ENCODE measurements around the gene TSPAN33.

The TSPAN33 gene

DNA sequence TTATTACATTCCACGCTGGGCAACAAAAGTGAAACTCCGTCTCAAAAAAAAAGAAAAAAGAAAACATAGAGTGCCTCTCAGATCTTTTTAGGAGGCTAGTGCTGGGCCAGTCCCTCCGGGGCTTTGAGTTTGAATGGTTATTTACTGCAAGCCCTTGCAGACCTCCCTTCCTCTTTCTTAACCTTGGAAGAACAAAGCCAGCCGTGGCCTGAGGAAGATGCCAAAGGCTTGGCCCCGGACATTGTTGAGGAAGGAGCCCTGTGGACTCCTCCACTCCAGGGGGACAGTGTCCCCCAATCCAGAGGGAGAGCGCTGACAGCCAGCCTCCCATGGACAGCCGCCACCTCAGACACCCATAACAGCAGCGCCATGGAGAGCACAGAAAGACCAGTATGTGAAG is 5.0 kb downstream of the TSPAN33 start:
- DNase-seq (ENCODE audit: low read depth): no peak
- TF ChIP-seq CTCF (IDR thresholded peaks at IDR 0.05; ENCODE audit: low read depth, low read length, missing control alignments): no peak

GRCh38 chr7:129150199-129150996 is 5.9 kb downstream of the TSPAN33 start:
- no peak for DNase-seq (ENCODE audit: low read depth)
- TF ChIP-seq CTCF (IDR thresholded peaks at IDR 0.05; ENCODE audit: low read depth, low read length, missing control alignments): no peak
- no peak overlapping the region for H3K4me3 ChIP-seq (ENCODE audit: low read depth, low read length)

More for the DNA sequence above, 5.0 kb downstream of the TSPAN33 start:
- H3K4me3 ChIP-seq (ENCODE audit: low read depth, low read length): no peak overlapping the region

- no peak for TF ChIP-seq CTCF (IDR thresholded peaks at IDR 0.05; ENCODE audit: low read depth, low read length, missing control alignments)
- no peak overlapping the region for H3K4me3 ChIP-seq (ENCODE audit: low read depth, low read length)
- DNase-seq (ENCODE audit: low read depth): no peak
These were observed 13.1 kb downstream of the TSPAN33 start for GRCh38 chr7:129157651-129158050.

GRCh38 chr7:129159539-129159938 is 15.0 kb downstream of the TSPAN33 start:
- no peak overlapping the region for H3K4me3 ChIP-seq (ENCODE audit: low read depth, low read length)
- no peak for TF ChIP-seq CTCF (IDR thresholded peaks at IDR 0.05; ENCODE audit: low read depth, low read length, missing control alignments)
- DNase-seq (ENCODE audit: low read depth): no peak

DNA sequence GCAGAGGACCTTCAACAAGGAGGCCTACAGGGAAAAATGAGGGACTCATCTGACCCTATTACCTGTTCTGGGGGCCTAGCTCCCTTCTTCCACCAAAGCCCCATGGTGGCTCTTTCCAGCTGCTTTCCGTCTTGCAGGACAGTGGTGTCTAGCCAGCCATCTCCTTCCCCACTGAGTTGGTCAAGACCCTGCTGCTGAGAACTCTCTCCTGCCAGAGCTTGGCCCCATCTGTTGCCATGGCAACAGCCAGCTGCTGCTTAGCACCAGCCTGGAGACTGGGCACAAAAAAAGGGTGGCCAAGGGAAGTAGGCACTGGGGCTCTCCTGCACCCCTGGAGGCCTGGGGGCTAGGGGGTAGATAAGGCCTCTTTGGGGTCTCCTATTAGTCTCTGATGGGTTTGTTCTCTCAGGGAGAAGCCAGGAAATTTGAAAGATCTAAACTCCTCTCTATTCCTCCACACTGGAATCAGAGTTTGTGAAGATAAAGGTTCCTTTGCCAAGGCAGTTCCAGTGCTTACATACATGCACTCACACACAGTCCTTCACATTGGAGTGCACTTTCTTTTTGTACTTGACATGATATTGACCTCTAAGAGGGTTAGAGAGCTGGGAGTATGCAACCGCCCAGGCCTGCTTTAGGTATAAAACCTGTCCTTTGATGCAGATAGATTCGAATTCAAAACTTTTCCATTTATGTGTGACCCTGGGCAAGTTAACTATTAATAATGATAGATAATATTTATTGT is 15.8 kb downstream of the TSPAN33 start:
- TF ChIP-seq CTCF (IDR thresholded peaks at IDR 0.05; ENCODE audit: low read depth, low read length, missing control alignments): no peak
- no peak overlapping the region for H3K4me3 ChIP-seq (ENCODE audit: low read depth, low read length)
- no peak for DNase-seq (ENCODE audit: low read depth)

- H3K4me3 ChIP-seq (ENCODE audit: low read depth, low read length): no peak overlapping the region
- no peak for TF ChIP-seq CTCF (IDR thresholded peaks at IDR 0.05; ENCODE audit: low read depth, low read length, missing control alignments)
- no peak for DNase-seq (ENCODE audit: low read depth)
These were observed 17.2 kb downstream of the TSPAN33 start for GRCh38 chr7:129161524-129162225.
